ENCODE measurements around the gene SYCP2L. TPM values are rescaled to one million over a fixed set of nuclear protein-coding genes. Genes with fewer than 3 reads are reported as not detected.
A peak's percentile ranks its signal among the peaks of the same experiment; 100 is the strongest.
"Not testable (repeated sequence)": the region's sequence is repeated elsewhere in the genome, so short reads cannot be mapped to it uniquely, and the experiment has no call there.

The SYCP2L gene
- 1 to 10 TPM in 1 of 2 donors, under 1 TPM in 1; 0.71 to 1.1 TPM for total RNA-seq
- long read RNA-seq, donor 1: 0 reads
- long read RNA-seq, donor 2: 0 reads

DNA sequence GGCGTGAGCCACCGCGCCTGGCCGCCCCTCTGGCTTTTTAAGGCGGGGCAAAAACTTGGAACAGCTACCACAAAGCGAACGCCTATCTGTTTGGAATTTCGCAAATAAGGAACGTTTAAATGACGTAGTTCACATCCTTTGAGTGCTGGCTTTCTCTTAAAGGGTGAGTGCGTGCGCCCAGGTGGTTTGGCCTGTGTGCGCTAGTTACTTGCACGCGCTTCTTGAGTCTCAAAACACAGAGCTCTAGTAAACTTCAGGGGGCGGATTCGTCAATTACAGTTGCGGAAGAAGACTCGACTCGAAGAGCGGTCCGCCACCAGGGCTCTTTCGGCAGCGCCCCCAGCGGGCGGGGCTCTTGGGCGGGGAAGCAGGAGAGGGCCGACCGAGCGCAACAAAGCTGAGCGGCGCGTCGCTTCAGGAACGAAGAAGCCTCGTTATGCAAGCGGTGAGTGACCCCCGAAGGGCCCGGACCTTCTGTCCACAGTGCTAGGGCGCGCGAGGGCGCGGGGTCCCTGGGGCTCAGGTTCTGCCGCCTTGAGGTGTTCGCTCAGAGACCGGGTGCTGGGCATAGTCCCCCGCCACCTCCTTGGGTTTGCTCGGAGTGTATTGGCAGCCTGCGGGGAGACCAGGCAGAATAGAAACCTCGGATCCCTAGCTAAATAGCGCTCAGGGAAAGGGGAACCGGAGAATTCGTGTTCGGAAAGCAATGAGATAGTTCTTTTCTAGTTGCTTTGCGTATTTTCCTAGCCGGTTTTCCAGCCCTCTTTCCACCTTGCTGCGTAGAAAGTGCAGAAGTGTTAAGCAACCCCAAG, at the start of gene SYCP2L:
Gene SYCP2L (plus strand): TSS at position 362 of the 812 bp plus-strand sequence. CDS start 75 bp downstream, at position 437.
- intact Hi-C loops (cut with DNase I): no loop called here
- DNase-seq (ENCODE audit: low spot score): no peak

DNA sequence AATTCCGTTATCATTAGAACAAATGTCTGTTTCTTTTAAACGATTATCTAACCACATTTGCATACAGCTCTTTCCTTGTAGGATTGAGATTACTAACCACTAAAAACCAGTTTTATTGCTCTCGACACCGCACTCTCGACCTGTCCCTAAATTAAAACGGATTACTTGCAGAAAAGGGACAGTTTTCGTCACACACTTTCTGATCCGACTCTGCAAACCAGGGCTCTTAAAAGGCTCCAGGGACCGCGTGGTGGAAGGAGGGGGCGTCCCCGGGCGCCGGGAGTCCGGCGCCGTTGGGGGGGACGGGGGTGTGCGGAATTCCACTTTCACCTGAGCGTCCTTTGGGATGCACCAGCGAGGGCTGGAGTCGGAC, 49.2 kb upstream of the SYCP2L start:
- intact Hi-C loops (cut with DNase I): no loop called here
- DNase-seq (ENCODE audit: low spot score): no peak

GRCh38 chr6:10837995-10838793, 48.7 kb upstream of the SYCP2L start, which contains the start of gene MAK:
MAK (minus strand) TSS chr6:10838539; CDS start chr6:10830648, 7,891 bp downstream.
- intact Hi-C loops (cut with DNase I): no loop called here
- peak; percentile 94 for DNase-seq (ENCODE audit: low spot score)

DNA sequence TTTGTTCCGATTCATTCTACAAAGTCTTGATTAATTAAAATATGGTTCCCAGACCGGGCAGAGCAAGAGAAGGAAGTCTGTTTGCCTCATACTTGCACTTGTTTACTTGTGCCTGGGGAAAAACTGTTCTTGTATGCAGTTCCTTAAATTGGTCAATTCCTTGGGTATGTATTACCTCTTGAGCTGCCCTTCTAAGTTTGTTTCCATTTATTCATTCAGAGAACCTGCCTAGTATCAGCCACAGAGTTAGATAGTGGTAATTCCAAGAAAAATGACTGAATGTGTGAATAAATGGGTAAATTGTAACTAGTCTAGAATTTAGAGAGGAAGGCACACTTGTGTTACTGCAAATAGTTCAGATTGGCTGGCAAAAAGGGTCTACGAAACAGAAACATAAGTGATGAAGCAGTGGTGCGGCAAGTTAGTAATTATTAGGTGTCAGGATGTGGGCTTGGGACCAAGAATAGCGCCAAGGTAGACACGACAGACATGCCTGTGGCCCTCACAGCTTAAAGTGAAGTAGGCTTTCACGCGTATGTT, 48.0 kb upstream of the SYCP2L start:
- intact Hi-C loops (cut with DNase I): no loop called here
- no peak for DNase-seq (ENCODE audit: low spot score)

GRCh38 chr6:10843554-10843953, 43.3 kb upstream of the SYCP2L start:
- no peak for DNase-seq (ENCODE audit: low spot score)
- intact Hi-C loops (cut with DNase I): no loop called here

GRCh38 chr6:10847684-10848083, 39.2 kb upstream of the SYCP2L start:
- intact Hi-C loops (cut with DNase I): no loop called here
- DNase-seq (ENCODE audit: low spot score): no peak

- intact Hi-C loops (cut with DNase I): no loop called here
- no peak for DNase-seq (ENCODE audit: low spot score)
Measured at GRCh38 chr6:10849901-10850300, 37.0 kb upstream of the SYCP2L start.

- no peak for DNase-seq (ENCODE audit: low spot score)
- intact Hi-C loops (cut with DNase I): no loop called here
Measured at GRCh38 chr6:10850728-10851127, 36.1 kb upstream of the SYCP2L start.

GRCh38 chr6:10852361-10852960, 34.4 kb upstream of the SYCP2L start:
- no peak for DNase-seq (ENCODE audit: low spot score)
- intact Hi-C loops (cut with DNase I): no loop called here

DNA sequence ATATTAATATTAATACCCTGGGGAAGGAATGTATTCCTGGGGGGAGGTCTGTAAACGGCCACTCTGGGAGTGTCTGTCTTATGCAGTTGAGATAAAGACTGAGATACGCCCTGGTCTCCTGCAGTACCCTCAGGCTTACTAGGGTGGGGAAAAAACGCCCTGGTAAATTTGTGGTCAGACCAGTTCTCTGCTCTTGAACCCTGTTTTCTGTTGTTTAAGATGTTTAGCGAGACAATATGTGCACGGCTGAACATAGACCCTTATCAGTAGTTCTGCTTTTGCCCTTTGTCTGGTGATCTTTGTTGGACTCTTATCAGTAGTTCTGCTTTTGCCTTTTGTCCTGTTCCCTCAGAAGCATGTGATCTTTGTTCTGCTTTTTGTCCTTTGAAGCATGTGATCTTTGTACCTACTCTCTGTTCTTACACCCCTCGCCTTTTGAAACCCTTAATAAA, 33.0 kb upstream of the SYCP2L start:
- DNase-seq (ENCODE audit: low spot score); intact Hi-C loops (cut with DNase I): not testable (repeated sequence)

GRCh38 chr6:10854922-10855632, 31.8 kb upstream of the SYCP2L start:
- intact Hi-C loops (cut with DNase I): no loop called here
- DNase-seq (ENCODE audit: low spot score): no peak

- intact Hi-C loops (cut with DNase I): no loop called here
- DNase-seq (ENCODE audit: low spot score): no peak
Measured at GRCh38 chr6:10857259-10857658, 29.6 kb upstream of the SYCP2L start.

DNA sequence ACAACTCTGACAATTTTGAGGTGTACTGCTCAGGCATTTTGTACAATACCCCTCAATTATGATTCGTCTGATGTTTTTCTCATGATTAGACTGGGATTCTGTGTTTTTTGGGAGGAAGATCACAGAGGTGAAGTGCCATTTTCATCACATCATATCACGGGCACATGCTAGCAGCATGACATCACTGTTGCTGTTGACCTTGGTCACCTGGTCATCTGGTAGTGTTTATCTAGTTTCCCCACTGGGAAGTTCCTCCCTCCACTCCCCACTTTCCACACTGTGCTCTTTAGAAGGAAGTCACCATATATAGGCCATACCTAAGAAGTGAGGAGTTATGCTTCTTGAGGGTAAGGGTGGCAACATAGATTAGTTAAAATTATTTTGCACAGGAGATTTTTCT, 25.8 kb upstream of the SYCP2L start:
- no peak for DNase-seq (ENCODE audit: low spot score)
- intact Hi-C loops (cut with DNase I): no loop called here

DNA sequence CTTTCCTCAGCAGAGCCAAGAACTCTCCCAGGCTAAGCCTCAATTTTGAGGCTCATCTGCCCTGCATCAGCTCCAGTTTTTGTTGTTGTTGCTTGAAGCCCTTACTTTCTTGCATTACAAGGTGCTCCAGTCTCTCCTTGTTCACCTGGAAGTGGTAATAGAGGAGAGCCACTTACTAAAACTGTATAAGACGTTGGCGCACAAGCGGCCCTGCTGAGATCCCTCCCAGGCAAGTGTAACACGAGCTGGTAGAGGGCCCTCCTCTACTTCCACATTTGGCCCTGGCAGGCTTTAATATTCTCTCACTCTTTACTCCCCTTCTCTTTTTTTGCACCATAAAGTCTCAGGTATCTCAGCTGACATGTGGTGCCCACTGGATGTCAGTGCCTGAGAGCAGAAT, 24.5 kb upstream of the SYCP2L start:
- DNase-seq (ENCODE audit: low spot score): no peak
- intact Hi-C loops (cut with DNase I): no loop called here

- intact Hi-C loops (cut with DNase I); DNase-seq (ENCODE audit: low spot score): not testable (repeated sequence)
Measured at GRCh38 chr6:10863031-10863430, 23.8 kb upstream of the SYCP2L start.

DNA sequence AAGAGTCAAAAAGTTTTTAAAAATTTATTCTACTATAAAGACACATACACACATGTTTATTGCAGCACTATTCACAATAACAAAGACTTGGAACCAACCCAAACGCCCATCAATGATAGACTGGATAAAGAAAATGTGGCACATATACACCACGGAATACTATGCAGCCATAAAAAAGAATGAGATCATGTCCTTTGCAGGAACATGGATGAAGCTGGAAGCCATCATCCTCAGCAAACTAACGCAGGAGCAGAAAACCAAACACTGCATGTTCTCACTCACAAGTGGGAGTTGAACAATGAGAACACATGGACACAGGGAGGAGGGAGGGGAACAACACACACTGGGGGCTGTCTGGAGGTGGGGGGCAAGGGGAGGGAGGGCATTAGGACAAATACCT, 20.1 kb upstream of the SYCP2L start:
- DNase-seq (ENCODE audit: low spot score); intact Hi-C loops (cut with DNase I): not testable (repeated sequence)

DNA sequence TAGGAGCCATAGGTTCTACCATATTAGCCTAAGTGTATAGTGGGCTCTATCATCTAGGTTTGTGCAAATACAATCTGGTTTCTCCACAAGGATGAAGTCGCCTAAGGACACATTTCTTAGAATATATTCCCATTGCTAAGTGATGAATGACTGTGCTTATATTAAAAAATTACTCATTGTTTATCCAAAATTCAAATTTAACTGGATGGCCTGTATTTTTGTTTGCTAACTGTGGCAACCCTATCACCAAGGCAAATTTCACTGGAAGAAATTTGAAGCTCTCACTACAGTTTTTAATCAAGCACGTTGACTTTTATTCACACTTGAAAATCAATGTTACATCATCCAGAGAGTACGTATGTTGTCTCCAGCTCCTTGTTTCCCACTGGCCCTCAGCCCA, 18.9 kb upstream of the SYCP2L start:
- intact Hi-C loops (cut with DNase I): no loop called here
- no peak for DNase-seq (ENCODE audit: low spot score)

DNA sequence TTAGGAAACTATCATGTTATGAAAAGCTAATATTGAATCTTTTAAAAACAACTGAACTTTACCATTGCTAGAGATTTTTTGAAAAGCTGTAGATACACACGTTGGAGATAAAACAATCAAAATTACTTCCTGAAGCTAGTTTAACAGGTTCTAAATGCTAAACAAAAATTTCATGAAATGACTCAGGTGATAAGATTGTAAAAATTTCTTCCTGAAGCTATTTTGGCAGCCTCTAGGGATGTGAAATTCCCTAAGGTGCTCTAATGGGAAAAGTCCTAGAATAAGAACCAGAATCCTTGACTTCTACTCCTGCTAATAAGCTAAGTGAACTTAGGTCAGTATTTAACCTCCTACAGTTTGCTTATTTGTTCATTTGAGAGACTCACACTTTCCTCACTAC, 13.5 kb upstream of the SYCP2L start:
- intact Hi-C loops (cut with DNase I): no loop called here

DNA sequence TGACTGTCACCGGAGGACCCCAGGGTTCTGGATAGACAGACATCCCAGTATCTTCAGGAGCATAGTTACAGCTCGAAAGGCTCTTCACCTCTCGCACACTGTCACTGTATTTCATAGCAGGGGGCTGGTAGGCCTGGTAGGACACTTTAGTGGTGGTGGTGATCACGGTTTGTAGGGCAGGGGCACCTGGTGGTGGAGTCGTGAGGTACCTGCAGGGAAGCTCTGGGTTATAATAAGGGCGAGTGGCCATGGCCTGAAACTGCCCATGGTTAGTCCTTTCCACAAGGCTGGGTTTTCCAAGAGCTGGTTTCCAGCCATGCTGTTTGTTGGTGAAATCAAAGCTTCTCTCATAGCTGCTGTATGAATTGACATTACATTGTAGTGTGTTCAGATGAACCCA, 12.6 kb upstream of the SYCP2L start:
- DNase-seq (ENCODE audit: low spot score): no peak
- intact Hi-C loops (cut with DNase I): no loop called here

More for the DNA sequence above, 13.5 kb upstream of the SYCP2L start:
- DNase-seq (ENCODE audit: low spot score): no peak
